NCI-H2196 treated with DMSO at 0.1 percent for 48 hours (cell line): ENCODE data around the gene TRAF7.

ENCODE experiments used
- DNase-seq: peaks from one replicate; lab custom pipeline; 2025; ENCODE audit not compliant: unreplicated experiment; lab: John Stamatoyannopoulos, UW

TRAF7 gene

GRCh38 chr16:2163211-2163881, 7.8 kb downstream of the TRAF7 start:
- no peak for DNase-seq

- no peak for DNase-seq
Measured at GRCh38 chr16:2165861-2166260, 10.3 kb downstream of the TRAF7 start.

- no peak for DNase-seq
Measured at GRCh38 chr16:2166263-2167067, 10.9 kb downstream of the TRAF7 start.

- DNase-seq = no peak
Measured at GRCh38 chr16:2167068-2167638, 11.6 kb downstream of the TRAF7 start.

- DNase-seq = no peak
Measured at GRCh38 chr16:2170080-2170479, 14.5 kb downstream of the TRAF7 start.

GRCh38 chr16:2170587-2171435, 15.2 kb downstream of the TRAF7 start:
- no peak for DNase-seq

GRCh38 chr16:2171601-2172178, 16.1 kb downstream of the TRAF7 start:
- DNase-seq = no peak

GRCh38 chr16:2172688-2173335, 17.2 kb downstream of the TRAF7 start:
- no peak for DNase-seq

- DNase-seq = no peak
Measured at GRCh38 chr16:2173366-2173765, 17.8 kb downstream of the TRAF7 start.

GRCh38 chr16:2173916-2174315, 18.3 kb downstream of the TRAF7 start:
- DNase-seq = no peak

- no peak for DNase-seq
Measured at GRCh38 chr16:2174396-2175131, 19.0 kb downstream of the TRAF7 start.

- no peak for DNase-seq
Measured at GRCh38 chr16:2175454-2175853, 19.9 kb downstream of the TRAF7 start.

- no peak for DNase-seq
Measured at GRCh38 chr16:2176047-2176446, 20.5 kb downstream of the TRAF7 start.

GRCh38 chr16:2177101-2177500, 21.5 kb downstream of the TRAF7 start:
- no peak for DNase-seq

- no peak for DNase-seq
Measured at GRCh38 chr16:2177561-2177960, 22.0 kb downstream of the TRAF7 start.

- DNase-seq = no peak
Measured at GRCh38 chr16:2178321-2179106, 22.9 kb downstream of the TRAF7 start.

GRCh38 chr16:2179107-2179501, 23.5 kb downstream of the TRAF7 start:
- DNase-seq = no peak

GRCh38 chr16:2179576-2179975, 24.0 kb downstream of the TRAF7 start:
- no peak for DNase-seq

- DNase-seq = no peak
Measured at GRCh38 chr16:2180461-2180860, 24.9 kb downstream of the TRAF7 start.
